Subcutaneous adipose tissue (tissue), 4 donors: ENCODE measurements around the gene CCDC15. TPM values are rescaled to one million over a fixed set of nuclear protein-coding genes. Genes with fewer than 3 reads are reported as not detected.

Experiments
- total RNA-seq, 4 donors: library from RNA; depleted of rRNA; stranded (reverse); fragments of >200 nt; gene quantifications; one replicate each; pipeline ENCODE4 v1.1.0, GENCODE V29; 2016
- TF ChIP-seq, protein P1 (sequence below): fragments of 450-650 bp; IDR thresholded peaks from one replicate; pipeline ENCODE4 v1.5.1; 2016; ENCODE audit warnings: low read depth, mild to moderate bottlenecking, control low read depth, antibody characterized with exemption, moderate library complexity

CCDC15 gene
- total RNA-seq, 4 donors from 2014 or later: 1.8 to 3.4 (median 2.6) TPM

DNA sequence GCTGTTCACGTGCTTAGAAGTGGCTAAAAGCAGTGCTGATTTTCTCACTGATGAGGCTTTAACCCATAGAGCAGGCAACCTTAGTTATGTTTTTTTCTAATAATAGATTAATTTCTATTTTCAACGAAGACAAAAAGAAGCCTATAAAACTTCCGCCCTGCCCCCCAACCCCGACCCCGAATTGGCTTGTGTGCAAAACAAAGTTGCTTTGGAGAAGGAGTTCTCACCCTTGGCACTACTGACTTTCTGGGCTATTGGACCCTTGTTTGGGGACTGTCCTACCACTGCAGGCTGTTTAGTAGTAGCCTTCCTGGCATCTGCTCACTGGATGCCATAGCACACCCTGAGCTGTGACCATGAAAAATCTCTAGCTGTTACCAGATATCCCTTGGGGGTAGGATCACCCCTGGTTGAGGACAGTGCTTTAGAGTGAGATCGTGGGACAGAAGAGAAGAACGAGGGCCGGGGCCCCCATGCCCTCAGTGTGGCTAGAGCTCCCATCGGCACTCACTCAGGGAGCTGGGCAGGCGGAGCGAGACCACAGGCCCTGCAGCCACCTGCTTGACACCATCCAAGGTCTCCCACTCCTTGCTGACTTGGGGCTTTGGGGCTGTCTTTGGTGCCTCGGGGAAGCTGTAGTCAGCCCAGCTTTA is 126.0 kb downstream of the CCDC15 start:
- TF ChIP-seq, protein P1, sequence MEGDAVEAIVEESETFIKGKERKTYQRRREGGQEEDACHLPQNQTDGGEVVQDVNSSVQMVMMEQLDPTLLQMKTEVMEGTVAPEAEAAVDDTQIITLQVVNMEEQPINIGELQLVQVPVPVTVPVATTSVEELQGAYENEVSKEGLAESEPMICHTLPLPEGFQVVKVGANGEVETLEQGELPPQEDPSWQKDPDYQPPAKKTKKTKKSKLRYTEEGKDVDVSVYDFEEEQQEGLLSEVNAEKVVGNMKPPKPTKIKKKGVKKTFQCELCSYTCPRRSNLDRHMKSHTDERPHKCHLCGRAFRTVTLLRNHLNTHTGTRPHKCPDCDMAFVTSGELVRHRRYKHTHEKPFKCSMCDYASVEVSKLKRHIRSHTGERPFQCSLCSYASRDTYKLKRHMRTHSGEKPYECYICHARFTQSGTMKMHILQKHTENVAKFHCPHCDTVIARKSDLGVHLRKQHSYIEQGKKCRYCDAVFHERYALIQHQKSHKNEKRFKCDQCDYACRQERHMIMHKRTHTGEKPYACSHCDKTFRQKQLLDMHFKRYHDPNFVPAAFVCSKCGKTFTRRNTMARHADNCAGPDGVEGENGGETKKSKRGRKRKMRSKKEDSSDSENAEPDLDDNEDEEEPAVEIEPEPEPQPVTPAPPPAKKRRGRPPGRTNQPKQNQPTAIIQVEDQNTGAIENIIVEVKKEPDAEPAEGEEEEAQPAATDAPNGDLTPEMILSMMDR: no peak

DNA sequence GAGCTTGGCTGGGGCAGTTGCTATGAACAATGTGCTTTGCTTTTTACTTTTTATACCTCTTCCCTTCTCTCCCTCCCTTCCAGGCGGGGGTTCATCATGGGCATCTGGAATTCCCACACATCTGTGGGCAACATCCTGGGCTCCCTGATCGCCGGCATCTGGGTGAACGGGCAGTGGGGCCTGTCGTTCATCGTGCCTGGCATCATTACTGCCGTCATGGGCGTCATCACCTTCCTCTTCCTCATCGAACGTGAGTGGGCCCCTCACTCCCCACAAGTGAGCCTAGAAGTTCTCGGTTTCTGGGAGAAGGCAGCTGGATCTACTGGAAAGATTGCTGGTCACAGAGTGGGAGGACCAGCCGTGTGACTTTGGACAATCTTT is 126.5 kb downstream of the CCDC15 start:
- TF ChIP-seq, protein P1: no peak

DNA sequence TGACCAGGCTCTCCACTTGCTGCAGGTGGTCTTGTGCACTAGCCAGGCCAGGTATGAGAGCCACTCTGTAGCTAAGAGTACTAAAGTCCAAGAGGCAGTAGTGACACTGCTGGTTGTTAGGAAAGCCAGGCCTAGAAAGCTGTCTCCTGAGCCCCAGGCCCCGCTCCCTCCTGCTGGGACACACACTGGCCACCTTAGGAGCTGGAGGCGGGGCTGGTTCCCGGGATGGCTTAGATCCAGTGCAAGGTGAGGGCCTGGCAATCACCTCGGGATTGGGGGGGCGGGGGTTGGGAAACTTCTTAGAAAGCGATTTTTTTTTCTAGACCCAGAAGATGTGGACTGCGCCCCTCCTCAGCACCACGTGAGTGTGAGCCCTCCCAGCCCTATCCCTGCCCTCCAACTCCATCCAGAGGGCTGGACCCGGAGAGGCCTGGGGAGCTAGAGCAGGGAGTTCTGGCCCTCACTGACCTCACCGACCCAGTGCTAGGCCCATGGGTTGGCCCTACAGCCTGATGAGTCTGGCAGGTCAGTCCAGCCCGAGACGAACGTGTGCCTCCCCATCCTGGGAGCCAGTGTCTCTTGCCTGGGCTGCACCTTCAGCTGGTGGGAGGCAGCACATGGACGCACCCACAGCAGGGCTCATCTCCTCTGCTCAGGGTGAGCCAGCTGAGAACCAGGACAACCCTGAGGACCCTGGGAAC is 127.2 kb downstream of the CCDC15 start:
- TF ChIP-seq, protein P1: no peak

DNA sequence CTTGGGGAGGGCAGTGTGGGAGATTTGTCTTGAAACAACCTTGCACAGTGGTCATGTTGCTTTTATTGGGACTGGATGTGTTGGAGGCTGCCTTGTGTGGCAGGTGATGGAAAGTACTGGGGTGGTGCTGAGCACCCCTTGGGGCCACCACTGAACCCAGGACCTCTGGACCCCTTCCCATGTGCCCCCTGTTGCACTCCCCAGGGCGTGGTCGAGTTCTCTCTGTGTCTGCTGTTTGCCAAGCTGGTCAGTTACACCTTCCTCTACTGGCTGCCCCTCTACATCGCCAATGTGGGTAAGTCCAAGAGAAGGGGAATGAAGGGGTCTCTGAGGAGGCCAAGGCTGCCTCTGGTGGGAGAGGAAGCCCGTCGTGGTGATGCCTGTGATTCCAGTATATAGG is 128.0 kb downstream of the CCDC15 start:
- TF ChIP-seq, protein P1: no peak

DNA sequence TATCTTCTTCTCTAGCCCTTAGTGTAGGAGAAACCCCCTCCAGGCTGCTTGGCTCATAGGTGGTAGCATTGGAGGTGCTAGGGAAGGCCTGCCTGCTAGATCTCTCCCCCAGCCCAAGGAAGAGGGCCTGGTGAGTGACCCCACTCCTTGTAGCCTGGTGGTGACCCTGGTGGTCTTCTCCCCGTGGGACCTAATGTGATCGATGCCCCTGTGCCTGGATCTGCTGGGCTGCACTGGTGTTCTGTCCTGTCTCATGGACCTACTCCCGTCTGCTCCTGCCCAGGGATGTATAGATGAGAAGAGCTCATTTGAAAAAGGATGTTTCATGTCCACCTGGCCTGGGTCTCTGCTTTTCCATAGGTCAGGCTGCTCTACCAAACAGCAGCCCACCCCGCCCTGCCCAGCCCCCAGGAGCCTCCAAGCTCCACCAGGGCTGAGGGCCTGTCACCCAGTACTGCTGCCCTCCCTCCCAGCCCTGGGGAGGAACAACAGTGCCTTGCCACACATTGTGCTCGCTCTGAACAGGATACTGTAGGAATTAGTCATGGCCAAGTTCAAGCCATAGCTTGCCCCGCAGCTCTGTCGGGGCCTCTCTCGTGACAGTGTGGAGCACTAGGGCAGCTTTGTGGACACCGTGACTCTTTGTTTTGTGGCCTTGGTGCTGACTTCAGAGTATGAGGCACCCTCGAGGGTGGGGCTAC is 128.8 kb downstream of the CCDC15 start:
- TF ChIP-seq, protein P1: no peak

DNA sequence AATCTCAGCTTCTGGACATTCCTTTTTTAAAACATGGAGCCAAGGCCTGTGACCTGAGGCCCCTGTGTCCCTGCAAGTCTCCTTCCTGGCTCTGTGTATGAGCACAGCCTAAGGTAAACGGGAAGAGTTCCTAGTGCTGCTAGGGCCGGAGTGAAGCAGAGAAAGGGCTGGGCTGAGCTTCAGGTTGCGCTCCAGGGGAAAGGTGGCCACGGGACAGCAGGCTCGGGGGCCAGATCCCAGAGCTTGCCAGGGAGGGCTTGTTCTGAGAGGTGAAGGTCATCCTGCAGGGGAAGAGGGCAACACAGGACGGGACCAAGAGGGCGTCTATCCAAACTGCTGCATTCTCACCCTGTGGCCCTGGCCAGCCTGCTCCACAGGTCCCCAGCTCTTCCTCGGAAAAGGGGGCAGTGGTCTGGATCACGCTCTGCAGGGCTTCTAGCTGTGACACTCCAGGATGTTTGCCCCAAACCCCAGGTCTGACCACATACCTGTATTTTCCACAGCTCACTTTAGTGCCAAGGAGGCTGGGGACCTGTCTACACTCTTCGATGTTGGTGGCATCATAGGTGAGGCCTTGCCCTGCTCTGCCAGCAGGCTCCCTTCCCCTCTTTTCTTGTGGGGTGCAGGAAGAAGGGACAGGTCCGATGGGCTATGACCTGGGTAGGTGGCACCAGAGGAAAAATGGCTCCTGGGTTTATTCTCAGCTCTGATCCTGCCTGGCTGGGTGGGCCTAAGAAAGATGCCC is 129.5 kb downstream of the CCDC15 start:
- TF ChIP-seq, protein P1: no peak

DNA sequence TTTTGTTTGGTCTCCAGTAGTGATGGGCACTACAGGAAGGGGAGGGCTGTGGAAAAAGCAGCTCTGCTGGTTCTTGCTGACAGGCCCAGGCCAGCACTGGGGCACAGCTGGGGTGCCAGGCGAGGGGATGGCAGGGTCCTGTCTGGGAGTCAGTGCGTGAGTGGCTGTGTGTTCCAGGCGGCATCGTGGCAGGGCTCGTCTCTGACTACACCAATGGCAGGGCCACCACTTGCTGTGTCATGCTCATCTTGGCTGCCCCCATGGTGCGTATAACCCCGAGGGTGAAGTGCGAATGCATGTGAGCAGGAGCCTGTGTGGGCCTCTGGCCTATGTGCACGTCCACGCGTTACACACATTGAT is 130.0 kb downstream of the CCDC15 start:
- TF ChIP-seq, protein P1: no peak
